ENCODE measurements around the gene HP1BP3.

The HP1BP3 gene

DNA sequence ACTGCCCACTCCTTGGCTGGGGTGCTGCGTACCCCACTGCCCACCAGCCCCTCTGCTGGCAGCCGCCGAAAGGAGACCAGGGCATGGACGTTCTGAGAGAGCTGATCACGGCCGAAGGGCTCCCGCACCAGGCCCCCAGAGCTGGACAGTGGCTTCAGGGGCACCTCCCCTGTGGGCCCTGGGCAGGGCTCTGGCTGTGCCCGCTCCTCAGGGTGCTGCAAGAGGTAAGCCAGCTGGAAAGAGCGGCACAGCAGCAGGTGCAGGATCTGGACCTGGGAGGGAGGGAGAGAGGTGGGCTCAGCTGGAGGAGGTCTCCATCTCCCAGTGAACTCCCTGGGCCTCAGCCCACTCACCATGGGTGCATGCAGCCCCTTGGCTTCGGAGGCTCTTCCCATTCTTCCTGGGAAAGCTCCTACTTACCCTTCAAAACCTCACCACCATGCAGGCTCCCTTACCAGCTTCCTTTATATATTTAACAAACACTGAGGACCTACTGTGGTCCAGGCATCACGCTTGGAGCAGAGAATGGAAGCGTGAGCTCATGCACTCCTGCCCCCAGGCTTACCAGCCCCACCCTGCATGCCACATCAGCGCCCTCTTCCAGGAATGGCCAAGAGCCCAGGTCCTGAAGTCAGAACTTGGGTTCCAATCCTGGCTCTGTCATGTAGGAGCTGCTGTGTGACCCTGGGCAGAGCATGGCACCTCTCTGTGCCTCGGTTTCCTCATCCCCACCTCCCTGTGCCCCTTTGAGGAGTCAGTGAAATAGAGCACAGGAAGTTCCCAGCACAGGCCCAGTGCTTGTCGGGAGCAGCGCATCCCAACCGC is 62.5 kb downstream of the HP1BP3 start:
- H3K27ac ChIP-seq (ENCODE audit: low read depth, low read length, poor library complexity, severe bottlenecking), result no peak overlapping the region
- peaks cover 8% of the 10 kb centered on the region; the same call in 1 of the 2 replicates for H3K27me3 ChIP-seq (ENCODE audit: insufficient read depth, low read length)
- no peak overlapping the region for H3K4me3 ChIP-seq (ENCODE audit: low read depth, low read length, poor library complexity, severe bottlenecking)
- H3K4me1 ChIP-seq (ENCODE audit: insufficient read depth, low read length, severe bottlenecking), result no peaks in the 10 kb centered on the region
- no peaks in the 10 kb centered on the region for H3K9me3 ChIP-seq (ENCODE audit: low read length)
- H3K9me2 ChIP-seq (ENCODE audit: low read depth, low read length), result no peaks in the 10 kb centered on the region
- H4K20me1 ChIP-seq (ENCODE audit: insufficient read depth, low read length), result no peaks in the 10 kb centered on the region
- H3K36me3 ChIP-seq (ENCODE audit: insufficient read depth, low read length), result no peaks in the 10 kb centered on the region
- H3F3A ChIP-seq (ENCODE audit: insufficient read depth, low read length), result no peaks in the 10 kb centered on the region
- H3K9ac ChIP-seq (ENCODE audit: low read length), result no peak overlapping the region
- no peak overlapping the region for H2AFZ ChIP-seq (ENCODE audit: low read length)
- no peaks in the 10 kb centered on the region for H3K79me2 ChIP-seq (ENCODE audit: insufficient read depth, low read length)
- TF ChIP-seq CTCF (IDR thresholded peaks at IDR 0.05; ENCODE audit: low read length), result no peak
- no peak overlapping the region for H3K4me2 ChIP-seq (ENCODE audit: low read length)

DNA sequence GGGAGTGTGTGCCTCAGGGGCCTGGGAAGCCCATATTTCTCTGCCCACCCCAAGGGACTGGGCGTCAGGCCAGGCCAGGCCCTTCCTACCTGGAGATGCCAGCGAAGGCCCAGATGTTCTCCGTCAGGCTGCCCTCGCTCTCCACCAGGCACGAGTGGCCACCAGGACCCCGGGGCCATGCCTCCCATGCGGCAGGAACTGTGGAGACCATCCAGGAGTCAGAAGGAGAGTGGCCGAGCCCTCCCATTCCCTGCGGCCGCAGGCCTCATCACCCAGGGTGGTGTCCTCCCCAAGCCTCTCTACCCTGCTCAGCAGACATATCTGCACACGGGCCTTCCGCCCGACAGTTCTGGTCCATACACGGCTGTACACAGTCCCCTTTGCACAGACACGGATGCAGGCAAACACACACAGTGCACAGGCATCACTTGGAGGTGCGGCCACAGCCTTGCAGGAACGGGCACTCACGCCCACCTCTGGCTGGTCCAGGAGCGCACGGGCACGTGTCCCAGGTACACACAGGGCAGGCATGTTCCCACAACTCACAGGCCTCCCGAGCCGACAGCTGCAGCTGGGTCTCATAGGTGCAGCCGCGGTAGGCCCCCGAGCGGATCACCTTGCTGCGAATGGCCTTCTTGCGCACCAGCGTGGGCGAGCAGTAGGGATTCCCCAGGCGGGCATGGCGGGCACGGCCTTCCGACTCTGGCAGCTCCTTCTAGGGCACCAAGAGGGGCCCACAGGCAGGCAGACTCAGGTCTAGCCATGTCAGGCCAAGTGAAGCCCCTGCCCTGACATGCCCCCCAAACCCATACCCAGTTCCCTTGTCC is 63.4 kb downstream of the HP1BP3 start:
- H3K4me1 ChIP-seq (ENCODE audit: insufficient read depth, low read length, severe bottlenecking), result no peaks in the 10 kb centered on the region
- no peaks in the 10 kb centered on the region for H4K20me1 ChIP-seq (ENCODE audit: insufficient read depth, low read length)
- no peaks in the 10 kb centered on the region for H3F3A ChIP-seq (ENCODE audit: insufficient read depth, low read length)
- TF ChIP-seq CTCF (IDR thresholded peaks at IDR 0.05; ENCODE audit: low read length) (no peak), EZH2 (IDR thresholded peaks at IDR 0.05; ENCODE audit: borderline replicate concordance, low read length) (no peak)
- H3K27me3 ChIP-seq (ENCODE audit: insufficient read depth, low read length), result peaks cover 5% of the 10 kb centered on the region; the same call in 1 of the 2 replicates
- no peak overlapping the region for H3K27ac ChIP-seq (ENCODE audit: low read depth, low read length, poor library complexity, severe bottlenecking)
- H3K9me2 ChIP-seq (ENCODE audit: low read depth, low read length), result no peaks in the 10 kb centered on the region
- no peak overlapping the region for H3K4me2 ChIP-seq (ENCODE audit: low read length)
- no peak overlapping the region for H3K4me3 ChIP-seq (ENCODE audit: low read depth, low read length, poor library complexity, severe bottlenecking)
- H3K9ac ChIP-seq (ENCODE audit: low read length), result no peak overlapping the region
- H3K36me3 ChIP-seq (ENCODE audit: insufficient read depth, low read length), result no peaks in the 10 kb centered on the region
- H2AFZ ChIP-seq (ENCODE audit: low read length), result no peak overlapping the region
- no peaks in the 10 kb centered on the region for H3K9me3 ChIP-seq (ENCODE audit: low read length)
- no peaks in the 10 kb centered on the region for H3K79me2 ChIP-seq (ENCODE audit: insufficient read depth, low read length)

GRCh38 chr1:20723159-20723536 is 64.0 kb downstream of the HP1BP3 start:
- no peaks in the 10 kb centered on the region for H3K9me2 ChIP-seq (ENCODE audit: low read depth, low read length)
- H3K27ac ChIP-seq (ENCODE audit: low read depth, low read length, poor library complexity, severe bottlenecking), result no peak overlapping the region
- TF ChIP-seq CTCF (IDR thresholded peaks at IDR 0.05; ENCODE audit: low read length), result no peak
- TF ChIP-seq EZH2 (IDR thresholded peaks at IDR 0.05; ENCODE audit: borderline replicate concordance, low read length), result no peak
- no peaks in the 10 kb centered on the region for H3K36me3 ChIP-seq (ENCODE audit: insufficient read depth, low read length)
- H3K4me2 ChIP-seq (ENCODE audit: low read length), result no peak overlapping the region
- H4K20me1 ChIP-seq (ENCODE audit: insufficient read depth, low read length), result no peaks in the 10 kb centered on the region
- no peaks in the 10 kb centered on the region for H3K79me2 ChIP-seq (ENCODE audit: insufficient read depth, low read length)
- H2AFZ ChIP-seq (ENCODE audit: low read length), result no peak overlapping the region
- no peaks in the 10 kb centered on the region; the same call in 1 of the 2 replicates for H3K27me3 ChIP-seq (ENCODE audit: insufficient read depth, low read length)
- no peak overlapping the region for H3K4me3 ChIP-seq (ENCODE audit: low read depth, low read length, poor library complexity, severe bottlenecking)
- no peak overlapping the region for H3K9ac ChIP-seq (ENCODE audit: low read length)
- no peaks in the 10 kb centered on the region for H3F3A ChIP-seq (ENCODE audit: insufficient read depth, low read length)
- H3K9me3 ChIP-seq (ENCODE audit: low read length), result no peaks in the 10 kb centered on the region
- H3K4me1 ChIP-seq (ENCODE audit: insufficient read depth, low read length, severe bottlenecking), result no peaks in the 10 kb centered on the region

All from OCI-LY1 (cell line).